Mesangial cell (primary cell): ENCODE results near the gene SLFN11. TPM values are rescaled to one million over a fixed set of nuclear protein-coding genes. Genes with fewer than 3 reads are reported as not detected.

ENCODE experiments used
- total RNA-seq: library from RNA; depleted of rRNA; stranded (reverse); fragments of >200 nt; gene quantifications from 2 replicates; pipeline ENCODE4 v1.2.3, GENCODE V29; 2015

The SLFN11 gene, protein sequence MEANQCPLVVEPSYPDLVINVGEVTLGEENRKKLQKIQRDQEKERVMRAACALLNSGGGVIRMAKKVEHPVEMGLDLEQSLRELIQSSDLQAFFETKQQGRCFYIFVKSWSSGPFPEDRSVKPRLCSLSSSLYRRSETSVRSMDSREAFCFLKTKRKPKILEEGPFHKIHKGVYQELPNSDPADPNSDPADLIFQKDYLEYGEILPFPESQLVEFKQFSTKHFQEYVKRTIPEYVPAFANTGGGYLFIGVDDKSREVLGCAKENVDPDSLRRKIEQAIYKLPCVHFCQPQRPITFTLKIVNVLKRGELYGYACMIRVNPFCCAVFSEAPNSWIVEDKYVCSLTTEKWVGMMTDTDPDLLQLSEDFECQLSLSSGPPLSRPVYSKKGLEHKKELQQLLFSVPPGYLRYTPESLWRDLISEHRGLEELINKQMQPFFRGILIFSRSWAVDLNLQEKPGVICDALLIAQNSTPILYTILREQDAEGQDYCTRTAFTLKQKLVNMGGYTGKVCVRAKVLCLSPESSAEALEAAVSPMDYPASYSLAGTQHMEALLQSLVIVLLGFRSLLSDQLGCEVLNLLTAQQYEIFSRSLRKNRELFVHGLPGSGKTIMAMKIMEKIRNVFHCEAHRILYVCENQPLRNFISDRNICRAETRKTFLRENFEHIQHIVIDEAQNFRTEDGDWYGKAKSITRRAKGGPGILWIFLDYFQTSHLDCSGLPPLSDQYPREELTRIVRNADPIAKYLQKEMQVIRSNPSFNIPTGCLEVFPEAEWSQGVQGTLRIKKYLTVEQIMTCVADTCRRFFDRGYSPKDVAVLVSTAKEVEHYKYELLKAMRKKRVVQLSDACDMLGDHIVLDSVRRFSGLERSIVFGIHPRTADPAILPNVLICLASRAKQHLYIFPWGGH
- 1.0 and 2.4 TPM in 2 replicates for total RNA-seq

DNA sequence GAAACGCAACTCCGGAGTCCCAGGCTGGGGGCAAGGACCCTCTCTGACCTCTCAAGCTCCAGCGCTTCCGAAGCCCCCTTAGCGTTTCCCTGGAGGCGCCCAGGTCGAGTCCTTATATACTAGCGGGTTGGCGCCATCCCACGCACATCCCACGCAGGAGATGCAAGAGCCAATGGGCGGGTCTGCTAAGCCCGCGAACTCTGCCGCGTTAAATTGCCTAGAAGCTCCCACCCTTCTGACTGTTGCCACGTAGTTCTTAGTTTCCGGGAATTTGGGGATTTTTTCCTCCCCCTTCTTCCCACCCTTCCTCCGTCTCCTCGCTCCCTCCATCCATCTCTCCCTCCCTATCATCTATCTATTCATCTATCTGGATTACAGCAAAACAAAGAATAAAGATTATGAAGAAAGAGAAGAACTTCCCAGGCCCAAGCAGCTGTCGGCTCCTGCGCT is at the start of gene SLFN11:
Gene SLFN11 (minus strand): TSS at position 88 of the 450 bp plus-strand sequence. CDS start 9,814 bp downstream, outside the sequence.

Other genes with a start within 250 kb of the SLFN11 start
- 18.3 and 32.9 TPM in 2 replicates for gene NLE1, start 231.3 kb downstream of the SLFN11 start, total RNA-seq
- not detected in 2 replicates for gene UNC45B, start 225.8 kb downstream of the SLFN11 start, total RNA-seq
- not detected in 2 replicates for gene SLC35G3, start 179.2 kb downstream of the SLFN11 start, total RNA-seq
- 17.9 and 24.1 TPM in 2 replicates for gene SLFN5, start 130.5 kb downstream of the SLFN11 start, total RNA-seq
- 5.8 and 6.7 TPM in 2 replicates for gene SLFN12, start 58.9 kb upstream of the SLFN11 start, total RNA-seq
- 1.8 and 10.1 TPM in 2 replicates for gene SLFN13, start 75.1 kb upstream of the SLFN11 start, total RNA-seq
- not detected in 2 replicates for gene SLFN12L, start 164.1 kb upstream of the SLFN11 start, total RNA-seq
- gene SLFN14, start 187.2 kb upstream of the SLFN11 start, total RNA-seq, result not detected in 2 replicates
- 3.1 and 3.4 TPM in 2 replicates for gene PEX12, start 204.9 kb upstream of the SLFN11 start, total RNA-seq
- gene AP2B1, start 213.7 kb upstream of the SLFN11 start, total RNA-seq, result 126 and 137 TPM in 2 replicates